Upper lobe of left lung (tissue), 4 donors: ENCODE measurements around the gene ARVCF.

Experiments used
- CTCF ChIP-seq, 6 experiments: fragments of 450-650 bp in 4 of 6; fragments of 200-600 bp in 2 of 6; sonication (generic) in 2 of 6; IDR thresholded peaks; one replicate each; pipeline ENCODE4 v1.5.1; 2016 to 2019; ENCODE audit warnings: antibody characterized with exemption in 6 of 6
- POLR2A ChIP-seq, 4 donors: fragments of 450-650 bp; IDR thresholded peaks; one replicate each; pipeline ENCODE4 v1.5.1; 2016 to 2017; ENCODE audit warnings: antibody characterized with exemption in 4 of 4, mild to moderate bottlenecking in 2 of 4

- TF ChIP-seq CTCF (IDR thresholded peaks at IDR 0.05) = no peak
- no peak for TF ChIP-seq POLR2A (IDR thresholded peaks at IDR 0.05)
These were observed 33.5 kb downstream of the ARVCF start for GRCh38 chr22:19982991-19983578.
